Skeletal muscle tissue (tissue), 4 donors: ENCODE measurements around the gene CYTH2. TPM values are rescaled to one million over a fixed set of nuclear protein-coding genes. Genes with fewer than 3 reads are reported as not detected.

ENCODE experiments used
- H3K27ac ChIP-seq: one replicate; pipeline ENCODE4 v1.7.0; 2013; ENCODE audit warnings: mild to moderate bottlenecking, low read depth, low read length, inconsistent platforms
- H3K27me3 ChIP-seq, 3 donors: one replicate each; pipeline ENCODE4 v1.7.0; 2013; ENCODE audit warnings: low read length in 3 of 3; ENCODE audit not compliant: control insufficient read depth in 3 of 3, insufficient read depth in 3 of 3
- H3K36me3 ChIP-seq, 3 donors: one replicate each; pipeline ENCODE4 v1.7.0; 2013; ENCODE audit warnings: low read length in 3 of 3; ENCODE audit not compliant: control insufficient read depth in 3 of 3, insufficient read depth in 3 of 3
- H3K4me1 ChIP-seq, 3 donors: one replicate each; pipeline ENCODE4 v1.7.0; 2013; ENCODE audit warnings: low read length in 3 of 3, mild to moderate bottlenecking in 3 of 3; ENCODE audit not compliant: control insufficient read depth in 3 of 3, insufficient read depth in 3 of 3
- H3K4me3 ChIP-seq, 3 donors: one replicate each; pipeline ENCODE4 v1.7.0; 2013; ENCODE audit warnings: low read length in 3 of 3
- H3K9ac ChIP-seq, 3 donors: one replicate each; pipeline ENCODE4 v1.7.0; 2013; ENCODE audit warnings: low read length in 3 of 3, mild to moderate bottlenecking in 3 of 3, moderate library complexity in 2 of 3, low read depth in 1 of 3
- H3K9me3 ChIP-seq, 3 donors: one replicate each; pipeline ENCODE4 v1.7.0; 2013; ENCODE audit warnings: low read length in 3 of 3; ENCODE audit not compliant: control insufficient read depth in 3 of 3
- total RNA-seq: library from RNA; depleted of rRNA; stranded (reverse); fragments of >200 nt; gene quantifications from one replicate; pipeline ENCODE4 v1.2.3, GENCODE V29; 2014
- donor health status: Osteomylitis.

Gene CYTH2
- total RNA-seq, 1 donor from 2014 or later, result 33.4 TPM

DNA sequence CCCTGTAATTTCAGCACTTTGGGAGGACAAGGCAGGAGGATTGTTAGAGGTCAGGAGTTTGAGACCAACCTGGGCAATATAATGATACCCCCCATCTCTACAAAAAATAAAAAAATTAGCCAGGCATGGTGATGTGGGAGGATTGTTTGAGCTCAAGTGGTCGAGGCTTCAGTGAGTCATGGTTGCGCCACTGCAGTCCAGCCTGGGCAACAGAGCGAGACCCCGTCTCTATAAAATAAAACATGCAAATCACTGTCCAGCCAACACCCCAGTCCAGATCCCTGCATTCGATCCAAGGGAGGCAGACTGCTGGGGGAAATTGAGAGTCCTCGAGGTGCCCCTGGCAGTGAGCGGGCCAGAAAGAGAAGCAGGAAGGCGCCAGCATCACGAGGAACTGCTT is 7.0 kb downstream of the CYTH2 start:
- Histone ChIP-seq H3K9me3 (no peaks in the 10 kb centered on the region), H3K9ac (no peak overlapping the region), H3K4me3 (no peak overlapping the region), H3K4me1 (peaks cover 3 to 12% (median 10%) of the 10 kb centered on the region in 3 donors), H3K27ac (no peak overlapping the region), H3K27me3 (no peaks in the 10 kb centered on the region), H3K36me3 (peaks cover 62 to 63% (median 62%) of the 10 kb centered on the region in 3 donors)

GRCh38 chr19:48477067-48477685 is 8.0 kb downstream of the CYTH2 start:
- Histone ChIP-seq H3K36me3 (peaks cover 52 to 53% (median 53%) of the 10 kb centered on the region in 3 donors), H3K4me3 (no peak overlapping the region), H3K4me1 (peaks cover 9 to 21% (median 19%) of the 10 kb centered on the region in 3 donors), H3K9me3 (no peaks in the 10 kb centered on the region), H3K27me3 (no peaks in the 10 kb centered on the region), H3K27ac (no peak overlapping the region), H3K9ac (no peak overlapping the region)

DNA sequence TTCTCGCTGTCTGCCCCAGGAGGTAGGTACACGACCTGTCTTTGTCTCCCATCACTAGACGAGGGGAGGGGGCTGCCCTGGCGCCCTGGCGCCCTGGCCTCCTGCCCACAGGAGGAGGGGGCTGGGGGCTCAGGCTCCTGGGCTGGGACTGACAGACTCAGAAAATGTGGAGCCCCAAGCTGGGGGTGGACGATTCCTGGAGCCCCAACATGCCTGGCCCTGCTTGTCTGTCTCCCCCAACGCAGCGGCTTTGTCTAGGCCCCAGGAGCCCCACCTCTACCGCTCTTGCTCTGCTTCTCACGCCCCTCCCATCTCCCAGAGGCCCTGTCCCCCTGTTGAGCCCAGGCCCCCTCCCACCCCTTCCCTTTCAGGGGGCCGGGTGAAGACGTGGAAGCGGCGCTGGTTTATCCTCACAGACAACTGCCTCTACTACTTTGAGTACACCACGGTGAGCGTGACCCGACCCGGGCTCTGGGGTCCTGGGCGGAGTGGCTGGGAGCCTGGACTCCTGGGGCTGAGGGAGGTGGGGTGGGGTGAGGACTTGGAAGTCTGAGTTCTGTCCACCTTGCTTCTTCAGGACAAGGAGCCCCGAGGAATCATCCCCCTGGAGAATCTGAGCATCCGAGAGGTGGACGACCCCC is 8.6 kb downstream of the CYTH2 start:
- Histone ChIP-seq H3K27me3 (no peaks in the 10 kb centered on the region), H3K4me3 (no peak overlapping the region), H3K27ac (no peak overlapping the region), H3K36me3 (peaks cover 47 to 48% (median 48%) of the 10 kb centered on the region in 3 donors), H3K9ac (no peak overlapping the region), H3K9me3 (no peaks in the 10 kb centered on the region), H3K4me1 (peaks cover 10 to 24% (median 22%) of the 10 kb centered on the region in 3 donors)

DNA sequence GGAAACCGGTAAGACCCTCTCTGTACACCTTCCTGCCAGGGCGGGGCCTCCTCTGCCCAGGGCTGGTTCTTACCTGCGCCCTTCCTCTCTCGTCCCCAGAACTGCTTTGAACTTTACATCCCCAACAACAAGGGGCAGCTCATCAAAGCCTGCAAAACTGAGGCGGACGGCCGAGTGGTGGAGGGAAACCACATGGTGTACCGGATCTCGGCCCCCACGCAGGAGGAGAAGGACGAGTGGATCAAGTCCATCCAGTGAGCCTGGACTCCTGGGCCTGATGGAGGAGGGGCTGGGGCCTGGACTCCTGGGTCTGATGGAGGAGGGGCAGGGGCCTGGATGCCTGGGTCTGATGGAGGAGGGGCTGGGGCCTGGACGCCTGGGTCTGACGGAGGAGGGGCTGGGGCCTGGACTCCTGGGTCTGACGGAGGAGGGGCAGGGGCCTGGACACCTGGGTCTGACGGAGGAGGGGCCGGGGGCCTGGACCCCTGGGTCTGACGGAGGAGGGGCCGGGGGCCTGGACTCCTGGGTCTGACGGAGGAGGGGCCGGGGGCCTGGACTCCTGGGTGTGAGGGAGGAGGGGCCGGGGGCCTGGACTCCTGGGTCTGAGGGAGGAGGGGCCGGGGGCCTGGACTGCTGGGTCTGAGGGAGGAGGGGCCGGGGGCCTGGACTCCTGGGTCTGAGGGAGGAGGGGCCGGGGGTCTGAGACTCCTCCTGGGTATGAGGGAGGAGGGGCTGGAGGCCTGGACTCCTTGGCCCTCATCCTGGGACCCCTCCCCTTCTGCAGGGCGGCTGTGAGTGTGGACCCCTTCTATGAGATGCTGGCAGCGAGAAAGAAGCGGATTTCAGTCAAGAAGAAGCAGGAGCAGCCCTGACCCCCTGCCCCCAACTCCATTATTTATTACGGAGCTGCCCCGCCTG is 9.4 kb downstream of the CYTH2 start:
- Histone ChIP-seq H3K36me3 (peaks cover 39 to 42% (median 40%) of the 10 kb centered on the region in 3 donors), H3K9ac (no peak overlapping the region), H3K4me3 (no peak overlapping the region), H3K27ac (no peak overlapping the region), H3K27me3 (no peaks in the 10 kb centered on the region), H3K9me3 (no peaks in the 10 kb centered on the region), H3K4me1 (peaks cover 10 to 24% (median 22%) of the 10 kb centered on the region in 3 donors)

- peaks cover 28 to 31% (median 29%) of the 10 kb centered on the region in 3 donors for H3K36me3 ChIP-seq
These were observed 10.5 kb downstream of the CYTH2 start for GRCh38 chr19:48479686-48480085.

GRCh38 chr19:48480183-48480557 is 11.0 kb downstream of the CYTH2 start:
- Histone ChIP-seq H3K9ac (peak overlapping the region; percentile 84 to 88 (median 86)), H3K27me3 (no peaks in the 10 kb centered on the region), H3K27ac (peak overlapping the region; percentile 77), H3K4me3 (peak overlapping the region; percentile 71 to 85 (median 84)), H3K4me1 (peaks cover 10 to 24% (median 22%) of the 10 kb centered on the region in 3 donors), H3K9me3 (no peaks in the 10 kb centered on the region), H3K36me3 (peaks cover 23 to 26% (median 24%) of the 10 kb centered on the region in 3 donors)

More at GRCh38 chr19:48479686-48480085, 10.5 kb downstream of the CYTH2 start:
- no peaks in the 10 kb centered on the region for H3K9me3 ChIP-seq
- H3K4me3 ChIP-seq, result peak overlapping the region; percentile 71 to 85 (median 84)
- H3K4me1 ChIP-seq, result peaks cover 10 to 24% (median 22%) of the 10 kb centered on the region in 3 donors
- peak overlapping the region; percentile 77 for H3K27ac ChIP-seq
- H3K9ac ChIP-seq, result no peak overlapping the region
- H3K27me3 ChIP-seq, result no peaks in the 10 kb centered on the region

DNA sequence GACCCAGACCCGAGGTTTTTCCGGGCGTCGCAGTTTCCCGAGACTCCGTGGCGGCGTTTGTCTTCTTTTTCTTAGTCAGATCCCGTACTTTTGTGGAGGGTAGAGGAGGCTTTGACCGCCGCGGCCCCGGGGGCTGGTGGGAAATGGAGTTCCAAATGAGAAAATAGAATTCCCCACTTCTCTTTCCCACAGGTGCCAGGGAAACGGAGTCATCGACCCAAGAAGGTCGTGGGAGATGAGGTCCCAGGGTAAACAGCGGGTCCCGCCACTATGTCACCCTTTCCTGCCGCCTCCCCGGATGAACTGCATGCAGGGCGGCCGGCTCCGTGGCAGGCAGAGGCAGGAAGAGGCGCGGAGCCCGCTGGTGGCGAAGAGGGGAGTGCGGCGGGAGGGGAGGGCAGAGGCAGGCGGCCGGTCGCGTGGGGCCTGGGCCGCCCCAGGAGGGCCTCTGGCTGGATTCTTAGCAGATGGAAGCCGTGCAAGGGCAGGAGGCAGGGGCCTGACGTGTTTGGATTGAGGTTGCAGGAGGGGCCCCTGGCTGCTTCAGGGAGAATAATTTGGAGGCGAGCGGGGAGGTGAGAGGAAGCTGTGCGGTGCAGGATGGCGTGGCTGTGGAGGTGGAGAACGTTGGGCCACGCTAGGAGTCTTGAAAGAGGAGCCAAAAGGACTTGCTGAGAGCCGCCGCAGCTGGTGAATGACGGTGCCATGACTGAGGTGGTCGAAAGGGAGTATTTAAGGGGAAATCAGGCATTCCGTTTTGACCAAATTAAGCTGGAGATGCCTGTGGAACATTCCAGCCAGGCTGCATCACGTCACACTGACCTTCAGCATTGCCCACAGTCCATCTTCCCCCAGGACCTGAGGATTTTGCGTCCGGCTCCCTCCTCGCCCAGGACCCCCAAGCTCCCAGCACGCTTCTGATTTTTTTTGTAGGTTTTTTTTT is 11.7 kb downstream of the CYTH2 start:
- Histone ChIP-seq H3K4me3 (peak overlapping the region; percentile 71 to 85 (median 84)), H3K4me1 (peaks cover 10 to 24% (median 22%) of the 10 kb centered on the region in 3 donors), H3K36me3 (peaks cover 17 to 19% (median 18%) of the 10 kb centered on the region in 3 donors), H3K9me3 (no peaks in the 10 kb centered on the region), H3K9ac (peak overlapping the region; percentile 84 to 88 (median 86)), H3K27ac (peak overlapping the region; percentile 77), H3K27me3 (no peaks in the 10 kb centered on the region)

DNA sequence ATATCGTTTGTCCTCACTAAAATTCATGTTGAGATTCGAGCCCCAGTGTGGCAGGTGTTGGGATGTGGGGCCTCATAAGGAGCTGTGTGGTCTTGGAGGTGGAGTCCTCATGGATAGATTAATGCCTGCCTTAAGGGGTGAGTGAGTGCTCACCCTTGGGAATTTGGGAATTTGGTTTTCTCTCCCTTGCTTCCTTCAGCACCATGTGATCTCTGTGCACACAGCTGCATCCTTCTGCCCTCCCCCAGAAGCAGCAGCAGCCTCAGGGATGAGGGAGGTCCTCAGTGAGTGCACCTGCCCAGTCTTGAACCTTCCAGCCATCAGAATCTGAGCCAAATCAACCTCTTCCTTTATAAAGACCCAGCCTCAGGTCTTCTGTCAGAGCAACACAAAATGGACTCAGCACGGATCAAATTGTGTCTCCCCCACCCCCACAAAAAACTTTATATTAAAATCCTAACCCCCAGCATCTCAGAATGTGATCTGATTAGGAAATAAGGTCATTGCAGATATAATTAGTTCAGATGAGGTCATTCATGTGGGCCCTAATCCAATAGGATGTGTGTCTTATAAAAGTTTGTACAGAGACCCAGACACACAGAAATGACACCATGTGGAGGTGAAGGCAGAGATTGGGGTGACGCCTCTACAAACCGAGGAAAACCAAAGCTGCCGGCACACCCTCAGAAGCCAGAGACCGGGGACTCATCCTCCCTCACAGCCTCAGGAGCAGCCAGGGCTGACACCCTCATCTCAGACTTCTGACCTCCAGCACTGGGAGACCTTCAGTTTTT is 12.9 kb downstream of the CYTH2 start:
- peaks cover 7 to 12% (median 9%) of the 10 kb centered on the region in 3 donors for H3K36me3 ChIP-seq
- peak overlapping the region in 1 of 3 donors; percentile 51 for H3K9ac ChIP-seq
- no peaks in the 10 kb centered on the region for H3K27me3 ChIP-seq
- H3K4me3 ChIP-seq, result no peak overlapping the region
- no peaks in the 10 kb centered on the region for H3K9me3 ChIP-seq
- no peak overlapping the region for H3K27ac ChIP-seq
- peaks cover 10 to 24% (median 22%) of the 10 kb centered on the region in 3 donors for H3K4me1 ChIP-seq
